HEK293 (cell line): ENCODE data around the gene MTFR1L.

Experiments used
- CTCF ChIA-PET: fragments of 350-600 bp; formaldehyde crosslinking; extraction: SDS; loops from one replicate; lab custom pipeline; 2021; ENCODE audit warnings: antibody characterized with exemption; lab: Yijun Ruan, JAX
- POLR2A ChIA-PET: fragments of 300-600 bp; formaldehyde crosslinking; extraction: SDS; loops from one replicate; lab custom pipeline; 2020; ENCODE audit warnings: antibody characterized with exemption, inconsistent platforms; lab: Yijun Ruan, JAX
- H3K27ac ChIP-seq: fragments of 200-500 bp; sonication (Bioruptor generic); 2 replicates; pipeline ENCODE4 v1.5.1; 2014; ENCODE audit warnings: low read depth, low read length, control low read depth, inconsistent platforms; ENCODE audit errors: extremely low read depth
- H3K36me3 ChIP-seq, 2 experiments: fragments of 200-500 bp in 1 of 2; sonication (Bioruptor generic) in 1 of 2; 1 replicate in 1 of 2; 2 replicates in 1 of 2; pipeline ENCODE4 v1.5.1; 2014 to 2017; ENCODE audit warnings: inconsistent platforms in 2 of 2, low read length in 2 of 2; ENCODE audit not compliant: control insufficient read depth in 2 of 2, insufficient read depth in 1 of 2
- H3K4me1 ChIP-seq: fragments of 200-500 bp; sonication (Bioruptor generic); 2 replicates; pipeline ENCODE4 v1.5.1; 2014; ENCODE audit warnings: mild to moderate bottlenecking, low read length, inconsistent platforms; ENCODE audit not compliant: control insufficient read depth, insufficient read depth
- H3K4me3 ChIP-seq: 2 replicates; pipeline ENCODE4 v1.5.1; 2011; ENCODE audit warnings: low read depth, mild to moderate bottlenecking, control low read depth, low read length, moderate library complexity
- H3K9me3 ChIP-seq: fragments of 200-500 bp; sonication (Bioruptor generic); 2 replicates; pipeline ENCODE4 v1.5.1; 2014; ENCODE audit warnings: low read depth, low read length, inconsistent platforms; ENCODE audit not compliant: control insufficient read depth, insufficient read depth
- ELK4 ChIP-seq: IDR thresholded peaks from 2 replicates; pipeline ENCODE4 v1.6.1; 2011; ENCODE audit warnings: mild to moderate bottlenecking, low read depth, low read length, borderline replicate concordance
- HOXC10 ChIP-seq: sonication (generic); formaldehyde crosslinking; IDR thresholded peaks from 2 replicates; pipeline ENCODE4 v1.8.1; 2023; ENCODE audit warnings: mild to moderate bottlenecking, missing genetic modification reagents
- PRDM10 ChIP-seq: fragments of 450-650 bp; formaldehyde crosslinking; IDR thresholded peaks from 2 replicates; pipeline ENCODE4 v1.5.1; 2016; ENCODE audit warnings: missing biosample characterization, missing genetic modification characterization
- PRDM6 ChIP-seq: fragments of 450-650 bp; formaldehyde crosslinking; IDR thresholded peaks from 2 replicates; pipeline ENCODE4 v1.5.1; 2017; ENCODE audit warnings: missing biosample characterization, missing genetic modification characterization
- ZFHX2 ChIP-seq: fragments of 450-650 bp; formaldehyde crosslinking; conservative IDR thresholded peaks from 2 replicates; pipeline ENCODE4 v1.5.1; 2016; ENCODE audit warnings: missing biosample characterization, missing genetic modification characterization
- ZNF280D ChIP-seq: fragments of 450-650 bp; formaldehyde crosslinking; IDR thresholded peaks from 2 replicates; pipeline ENCODE4 v1.5.1; 2016; ENCODE audit warnings: missing biosample characterization, missing genetic modification characterization
- ZNF629 ChIP-seq: fragments of 450-650 bp; formaldehyde crosslinking; IDR thresholded peaks from 2 replicates; pipeline ENCODE4 v1.5.1; 2017; ENCODE audit warnings: missing biosample characterization, missing genetic modification characterization
- ZNF692 ChIP-seq: fragments of 450-650 bp; formaldehyde crosslinking; IDR thresholded peaks from 2 replicates; pipeline ENCODE4 v1.5.1; 2016; ENCODE audit warnings: missing biosample characterization, missing genetic modification characterization
- ZNF768 ChIP-seq: fragments of 450-650 bp; formaldehyde crosslinking; IDR thresholded peaks from 2 replicates; pipeline ENCODE4 v1.5.1; 2018; ENCODE audit warnings: missing biosample characterization, mild to moderate bottlenecking, missing genetic modification characterization

Gene MTFR1L

GRCh38 chr1:25869909-25870606 is 50.3 kb downstream of the MTFR1L start:
- Histone ChIP-seq H3K27ac (no peak overlapping the region), H3K9me3 (no peaks in the 10 kb centered on the region), H3K36me3 (peaks cover 0 to 11% of the 10 kb centered on the region in 2 experiments; a peak in 1 of 3 replicates), H3K4me1 (no peaks in the 10 kb centered on the region), H3K4me3 (no peak overlapping the region)
- peak; percentile 79 for TF ChIP-seq ZNF629 (tag by site-specific recombination)
- TF ChIP-seq HOXC10 (CRISPR knock-in tag) = no peak
- TF ChIP-seq PRDM10 (tag by site-specific recombination) = peak; percentile 11; the same call in 1 of the 2 replicates
- no peak for TF ChIP-seq ELK4
- no peak for TF ChIP-seq PRDM6
- no peak for TF ChIP-seq ZNF692
- peak; percentile 31; the same call in 1 of the 2 replicates for TF ChIP-seq ZFHX2 (tag by site-specific recombination)
- ChIA-PET CTCF (interaction anchor here (0.6 to 0.7 kb wide), 2 partner anchors 292 to 547 kb away, joined by 3 to 5 read pairs; no protein-coding TSS in a partner anchor), POLR2A (no interaction called here)

GRCh38 chr1:25870614-25871013 is 50.9 kb downstream of the MTFR1L start:
- H3K9me3 ChIP-seq = no peaks in the 10 kb centered on the region
- TF ChIP-seq ZNF768 (tag by site-specific recombination) (0 out of 2 replicates have a peak, but pooled peaks have one; percentile 37), ZNF280D (tag by site-specific recombination) (no peak)
- TF ChIP-seq, all 188 proteins: peak for 1
- H3K4me3 ChIP-seq = no peak overlapping the region
- POLR2A ChIA-PET = no interaction called here
- H3K4me1 ChIP-seq = no peaks in the 10 kb centered on the region
- peaks cover 0 to 11% of the 10 kb centered on the region in 2 experiments; a peak in 1 of 3 replicates for H3K36me3 ChIP-seq
- no peak overlapping the region for H3K27ac ChIP-seq
- CTCF ChIA-PET = interaction anchor here (0.7 kb wide), 1 partner anchor 546 kb away, joined by 5 read pairs; no protein-coding TSS in a partner anchor
